Measurements from ENCODE around the gene PTGR3.

PTGR3 gene

GRCh38 chr18:75209129-75209950 lies at the start of gene PTGR3:
PTGR3 (minus strand) TSS chr18:75209139; CDS start chr18:75209058, 81 bp downstream.
- peak; percentile 35 to 51 for DNase-seq (ENCODE audit: extremely low read depth in 1 of 2, low read depth in 1 of 2)

GRCh38 chr18:75257605-75258004 lies 48.7 kb upstream of the PTGR3 start:
- no peak for DNase-seq (ENCODE audit: extremely low read depth in 1 of 2, low read depth in 1 of 2)

- DNase-seq (ENCODE audit: extremely low read depth in 1 of 2, low read depth in 1 of 2), result no peak
Observed at GRCh38 chr18:75256376-75256775, 47.4 kb upstream of the PTGR3 start.

- DNase-seq (ENCODE audit: extremely low read depth in 1 of 2, low read depth in 1 of 2), result no peak
Observed at GRCh38 chr18:75255094-75255493, 46.2 kb upstream of the PTGR3 start.

GRCh38 chr18:75253784-75254183 lies 44.8 kb upstream of the PTGR3 start:
- no peak for DNase-seq (ENCODE audit: extremely low read depth in 1 of 2, low read depth in 1 of 2)

- DNase-seq (ENCODE audit: extremely low read depth in 1 of 2, low read depth in 1 of 2), result no peak
Observed at GRCh38 chr18:75253043-75253442, 44.1 kb upstream of the PTGR3 start.

- DNase-seq (ENCODE audit: extremely low read depth in 1 of 2, low read depth in 1 of 2), result no peak
Observed at GRCh38 chr18:75252136-75252535, 43.2 kb upstream of the PTGR3 start.

GRCh38 chr18:75251466-75251865 lies 42.5 kb upstream of the PTGR3 start:
- no peak for DNase-seq (ENCODE audit: extremely low read depth in 1 of 2, low read depth in 1 of 2)

GRCh38 chr18:75250471-75250821 lies 41.5 kb upstream of the PTGR3 start:
- no peak for DNase-seq (ENCODE audit: extremely low read depth in 1 of 2, low read depth in 1 of 2)

- no peak for DNase-seq (ENCODE audit: extremely low read depth in 1 of 2, low read depth in 1 of 2)
Observed at GRCh38 chr18:75249672-75250470, 40.9 kb upstream of the PTGR3 start.

GRCh38 chr18:75249175-75249518 lies 40.2 kb upstream of the PTGR3 start:
- DNase-seq (ENCODE audit: extremely low read depth in 1 of 2, low read depth in 1 of 2), result no peak

GRCh38 chr18:75248426-75249174 lies 39.7 kb upstream of the PTGR3 start:
- DNase-seq (ENCODE audit: extremely low read depth in 1 of 2, low read depth in 1 of 2), result no peak

- DNase-seq (ENCODE audit: extremely low read depth in 1 of 2, low read depth in 1 of 2), result no peak
Observed at GRCh38 chr18:75247611-75248421, 38.9 kb upstream of the PTGR3 start.

GRCh38 chr18:75246721-75247610 lies 38.0 kb upstream of the PTGR3 start:
- DNase-seq (ENCODE audit: extremely low read depth in 1 of 2, low read depth in 1 of 2), result no peak

- no peak for DNase-seq (ENCODE audit: extremely low read depth in 1 of 2, low read depth in 1 of 2)
Observed at GRCh38 chr18:75244351-75245313, 35.7 kb upstream of the PTGR3 start.

- DNase-seq (ENCODE audit: extremely low read depth in 1 of 2, low read depth in 1 of 2), result no peak
Observed at GRCh38 chr18:75241705-75242104, 32.8 kb upstream of the PTGR3 start.

GRCh38 chr18:75240433-75240832 lies 31.5 kb upstream of the PTGR3 start:
- DNase-seq (ENCODE audit: extremely low read depth in 1 of 2, low read depth in 1 of 2), result no peak

GRCh38 chr18:75238786-75239185 lies 29.8 kb upstream of the PTGR3 start:
- no peak for DNase-seq (ENCODE audit: extremely low read depth in 1 of 2, low read depth in 1 of 2)

GRCh38 chr18:75238100-75238499 lies 29.2 kb upstream of the PTGR3 start:
- no peak for DNase-seq (ENCODE audit: extremely low read depth in 1 of 2, low read depth in 1 of 2)
